ENCODE measurements around the gene SP4.
A peak's percentile ranks its signal among the peaks of the same experiment; 100 is the strongest.

Gene SP4

GRCh38 chr7:21443149-21443841 lies 15.4 kb downstream of the SP4 start:
- DNase-seq (ENCODE audit: low spot score) = peak; percentile 13

DNA sequence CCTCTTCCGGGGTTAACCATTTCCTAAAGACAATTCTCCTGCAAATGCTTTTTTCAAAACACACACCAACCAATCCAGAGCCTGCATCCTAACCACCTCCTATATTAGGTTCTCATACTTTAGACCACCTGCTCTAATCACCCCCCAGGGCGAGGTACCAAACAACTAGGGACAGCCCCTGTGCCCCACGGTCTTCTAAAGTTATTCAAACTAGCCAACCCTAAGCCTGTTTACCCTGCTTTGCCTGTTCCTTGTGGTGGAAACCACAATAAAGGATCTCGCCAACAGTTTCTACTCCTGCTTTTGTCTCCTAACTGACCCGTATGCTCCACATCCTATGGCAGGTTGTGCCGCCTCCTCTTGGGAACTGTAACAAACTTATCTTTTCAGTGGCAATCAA lies 21.1 kb downstream of the SP4 start:
- no peak for DNase-seq (ENCODE audit: low spot score)

DNA sequence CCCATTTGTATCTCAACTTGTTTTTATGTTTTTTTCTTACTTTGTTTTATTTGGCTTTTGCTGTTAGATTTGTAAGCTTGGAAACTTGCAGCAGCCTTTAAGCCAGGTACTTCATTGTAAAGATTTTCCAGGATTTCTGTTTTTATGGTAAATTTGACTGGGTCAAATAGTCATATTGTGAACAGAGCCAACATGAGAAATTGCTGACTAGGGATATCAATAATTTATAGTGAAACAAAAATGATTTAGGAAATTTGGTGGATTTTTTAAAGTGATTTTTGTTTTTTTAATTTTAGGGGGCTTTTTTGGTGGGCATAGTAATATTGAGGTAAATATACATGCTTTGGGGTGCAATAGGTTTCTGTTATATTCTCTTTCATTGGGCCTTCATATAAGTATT lies 22.2 kb downstream of the SP4 start:
- no peak for DNase-seq (ENCODE audit: low spot score)

GRCh38 chr7:21450941-21451340 lies 23.1 kb downstream of the SP4 start:
- DNase-seq (ENCODE audit: low spot score) = no peak

GRCh38 chr7:21454182-21454581 lies 26.3 kb downstream of the SP4 start:
- DNase-seq (ENCODE audit: low spot score) = no peak

DNA sequence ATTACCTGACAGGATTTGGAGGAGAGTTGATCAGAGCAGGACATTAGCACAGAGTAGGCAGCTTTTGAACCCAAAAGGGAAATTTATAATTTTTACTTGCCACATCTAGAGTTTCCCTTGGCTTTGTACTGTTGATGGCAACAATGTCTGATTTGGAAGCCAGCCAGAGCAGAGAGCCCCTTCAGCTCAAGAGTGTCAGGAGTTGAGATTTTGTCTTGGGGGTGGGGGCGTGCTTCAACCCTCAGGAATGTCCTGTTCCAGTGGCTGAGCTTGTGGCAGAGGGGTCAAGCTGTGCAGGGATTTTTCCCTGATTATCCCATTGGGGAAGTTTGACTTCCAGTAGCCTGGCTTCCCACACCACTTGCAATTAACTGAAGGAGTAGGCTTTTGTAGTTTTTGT lies 27.0 kb downstream of the SP4 start:
- no peak for DNase-seq (ENCODE audit: low spot score)

DNA sequence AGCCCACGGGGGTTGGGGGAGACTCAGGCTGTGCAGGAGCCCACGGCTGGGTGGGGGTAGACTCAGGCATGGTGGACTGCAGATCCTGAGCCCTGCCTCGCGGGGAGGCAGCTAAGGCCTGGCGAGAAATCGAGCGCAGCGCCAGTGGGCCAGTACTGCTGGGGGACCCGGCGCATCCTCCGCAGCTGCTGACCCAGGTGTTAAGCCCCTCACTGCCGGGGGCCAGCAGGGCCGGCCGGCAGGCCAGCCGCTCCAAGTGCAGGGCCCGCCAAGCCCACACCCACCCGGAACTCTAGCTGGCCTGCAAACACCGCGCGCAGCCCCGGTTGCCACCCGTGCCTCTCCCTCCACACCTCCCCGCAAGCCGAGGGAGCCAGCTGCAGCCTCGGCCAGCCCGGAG lies 33.4 kb downstream of the SP4 start:
- DNase-seq (ENCODE audit: low spot score) = no peak

GRCh38 chr7:21462081-21462480 lies 34.2 kb downstream of the SP4 start:
- no peak for DNase-seq (ENCODE audit: low spot score)

- no peak for DNase-seq (ENCODE audit: low spot score)
Measured at GRCh38 chr7:21463524-21463923, 35.6 kb downstream of the SP4 start.

- no peak for DNase-seq (ENCODE audit: low spot score)
Measured at GRCh38 chr7:21468969-21469368, 41.1 kb downstream of the SP4 start.

GRCh38 chr7:21469894-21470293 lies 42.0 kb downstream of the SP4 start:
- DNase-seq (ENCODE audit: low spot score) = no peak

GRCh38 chr7:21472029-21472428 lies 44.1 kb downstream of the SP4 start:
- DNase-seq (ENCODE audit: low spot score) = no peak

GRCh38 chr7:21476429-21476828 lies 48.5 kb downstream of the SP4 start:
- DNase-seq (ENCODE audit: low spot score) = no peak

- DNase-seq (ENCODE audit: low spot score) = no peak
Measured at GRCh38 chr7:21480693-21481403, 53.0 kb downstream of the SP4 start.

- no peak for DNase-seq (ENCODE audit: low spot score)
Measured at GRCh38 chr7:21486511-21486910, 58.6 kb downstream of the SP4 start.

DNA sequence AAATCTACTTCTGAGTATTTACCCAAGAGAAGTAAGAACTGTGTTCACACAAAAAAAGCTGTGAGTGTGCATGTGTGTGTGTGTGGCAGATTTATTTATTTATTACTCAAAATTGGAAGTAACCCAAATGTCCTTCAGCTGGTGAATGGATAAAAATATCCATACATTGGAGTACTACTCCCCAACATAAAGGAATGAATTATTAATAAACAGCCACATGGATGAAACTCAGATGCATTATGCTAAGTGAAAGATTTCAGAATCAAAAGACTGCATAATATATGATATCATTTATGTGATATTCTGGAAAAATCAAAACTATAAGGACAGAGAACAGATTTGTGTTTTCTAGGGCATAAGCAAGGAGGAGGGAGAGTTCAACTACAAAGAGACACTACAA lies 67.8 kb downstream of the SP4 start:
- DNase-seq (ENCODE audit: low spot score) = no peak

- no peak for DNase-seq (ENCODE audit: low spot score)
Measured at GRCh38 chr7:21497072-21497471, 69.2 kb downstream of the SP4 start.

GRCh38 chr7:21500117-21500832 lies 72.4 kb downstream of the SP4 start:
- DNase-seq (ENCODE audit: low spot score) = no peak

GRCh38 chr7:21504021-21504420 lies 76.1 kb downstream of the SP4 start:
- no peak for DNase-seq (ENCODE audit: low spot score)

- DNase-seq (ENCODE audit: low spot score) = no peak
Measured at GRCh38 chr7:21507627-21508343, 79.9 kb downstream of the SP4 start.

DNA sequence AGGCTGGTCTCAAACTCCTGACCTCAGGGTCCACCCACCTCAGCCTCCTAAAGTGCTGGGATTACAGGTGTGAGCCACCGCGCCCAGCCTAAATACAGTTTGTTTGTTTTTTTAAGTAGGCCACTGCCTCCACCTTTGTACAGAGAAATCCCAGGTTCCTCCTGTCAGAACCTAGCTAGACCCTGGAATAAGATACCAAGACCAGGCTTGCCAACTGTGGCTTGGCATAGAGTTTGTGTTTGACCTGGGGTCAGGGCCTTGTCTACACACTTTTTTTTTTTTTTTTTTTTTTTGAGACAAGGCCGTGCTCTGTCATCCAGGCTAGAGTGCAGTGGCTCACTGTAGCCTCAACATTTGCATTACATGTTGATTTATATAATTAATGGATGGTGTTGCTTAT lies 80.7 kb downstream of the SP4 start:
- DNase-seq (ENCODE audit: low spot score) = no peak

GRCh38 chr7:21514062-21514461 lies 86.2 kb downstream of the SP4 start:
- no peak for DNase-seq (ENCODE audit: low spot score)
